Trophoblast cell (in vitro differentiated cells and primary cell): ENCODE data around the gene SMYD3.

Experiments
- DNase-seq, 2 donors: peaks; one replicate each; pipeline ENCODE4 v3.0.0-alpha.2; 2016
- H2AFZ ChIP-seq: 2 replicates; pipeline ENCODE4 v1.6.1; 2013; ENCODE audit warnings: low read length, moderate library complexity, mild to moderate bottlenecking; ENCODE audit not compliant: insufficient read depth, poor library complexity
- H2AK5ac ChIP-seq: 2 replicates; pipeline ENCODE4 v1.6.1; 2013; ENCODE audit warnings: mild to moderate bottlenecking, low read length
- H2BK120ac ChIP-seq: 2 replicates; pipeline ENCODE4 v1.6.1; 2013; ENCODE audit warnings: low read length, mild to moderate bottlenecking, moderate library complexity; ENCODE audit not compliant: insufficient read depth, poor library complexity
- H2BK12ac ChIP-seq: 2 replicates; pipeline ENCODE4 v1.6.1; 2013; ENCODE audit warnings: mild to moderate bottlenecking, low read length, moderate library complexity
- H2BK5ac ChIP-seq: 2 replicates; pipeline ENCODE4 v1.6.1; 2013; ENCODE audit warnings: low read length, low read depth, moderate library complexity, mild to moderate bottlenecking; ENCODE audit not compliant: poor library complexity
- H3K14ac ChIP-seq: 2 replicates; pipeline ENCODE4 v1.6.1; 2013; ENCODE audit warnings: mild to moderate bottlenecking, low read length
- H3K18ac ChIP-seq: 2 replicates; pipeline ENCODE4 v1.6.1; 2013; ENCODE audit warnings: mild to moderate bottlenecking, low read length
- H3K23ac ChIP-seq: 2 replicates; pipeline ENCODE4 v1.6.1; 2013; ENCODE audit warnings: low read length
- H3K27ac ChIP-seq: 2 replicates; pipeline ENCODE4 v1.5.1; 2013; ENCODE audit warnings: low read depth, mild to moderate bottlenecking, inconsistent platforms, low read length, moderate library complexity
- H3K27me3 ChIP-seq: 2 replicates; pipeline ENCODE4 v1.6.1; 2013; ENCODE audit warnings: inconsistent platforms, mild to moderate bottlenecking, low read length, moderate library complexity; ENCODE audit not compliant: insufficient read depth
- H3K36me3 ChIP-seq, 2 experiments: 1 replicate in 1 of 2; 2 replicates in 1 of 2; pipeline ENCODE4 v1.6.1; 2013; ENCODE audit warnings: low read length in 2 of 2, mild to moderate bottlenecking in 2 of 2, moderate library complexity in 1 of 2; ENCODE audit not compliant: insufficient read depth in 2 of 2, control insufficient read depth in 1 of 2
- H3K4ac ChIP-seq: 2 replicates; pipeline ENCODE4 v1.6.1; 2013; ENCODE audit warnings: low read depth, mild to moderate bottlenecking, low read length, moderate library complexity
- H3K4me1 ChIP-seq, 2 experiments: 1 replicate in 1 of 2; 2 replicates in 1 of 2; pipeline ENCODE4 v1.6.1; 2013; ENCODE audit warnings: low read length in 2 of 2, mild to moderate bottlenecking in 2 of 2, moderate library complexity in 1 of 2; ENCODE audit not compliant: insufficient read depth in 2 of 2, control insufficient read depth in 1 of 2
- H3K4me2 ChIP-seq: 2 replicates; pipeline ENCODE4 v1.6.1; 2013; ENCODE audit warnings: inconsistent platforms, mild to moderate bottlenecking, low read length, moderate library complexity
- H3K4me3 ChIP-seq: 2 replicates; pipeline ENCODE4 v1.5.1; 2013; ENCODE audit warnings: mild to moderate bottlenecking, low read depth, low read length, inconsistent platforms
- H3K79me1 ChIP-seq: one replicate; pipeline ENCODE4 v1.6.1; 2013; ENCODE audit warnings: low read length
- H3K79me2 ChIP-seq: 2 replicates; pipeline ENCODE4 v1.6.1; 2013; ENCODE audit warnings: low read length, mild to moderate bottlenecking; ENCODE audit not compliant: control insufficient read depth, insufficient read depth, poor library complexity
- H3K9ac ChIP-seq: 2 replicates; pipeline ENCODE4 v1.6.1; 2013; ENCODE audit warnings: mild to moderate bottlenecking, low read length
- H3K9me3 ChIP-seq: 2 replicates; pipeline ENCODE4 v1.6.1; 2013; ENCODE audit warnings: low read depth, mild to moderate bottlenecking, control low read depth, inconsistent platforms, low read length; ENCODE audit not compliant: insufficient read depth
- H4K12ac ChIP-seq: 2 replicates; pipeline ENCODE4 v1.6.1; 2013; ENCODE audit warnings: low read depth, mild to moderate bottlenecking, low read length, moderate library complexity
- H4K8ac ChIP-seq: 2 replicates; pipeline ENCODE4 v1.6.1; 2013; ENCODE audit warnings: low read depth, mild to moderate bottlenecking, low read length, moderate library complexity
- H4K91ac ChIP-seq: one replicate; pipeline ENCODE4 v1.6.1; 2013; ENCODE audit warnings: low read depth, mild to moderate bottlenecking, low read length, moderate library complexity
- WGBS: extraction: QIAGEN DNeasy Blood & Tissue Kit; methylation state at CpG from one replicate; pipeline ENCODE4 v1.1.7; 2013; ENCODE audit warnings: missing lambda C conversion rate; ENCODE audit not compliant: insufficient read length, insufficient coverage; ENCODE audit errors: extremely low coverage; 5-methylcytosine and 5-hydroxymethylcytosine counted together

SMYD3 gene

GRCh38 chr1:245923215-245923614 is 583.9 kb downstream of the SMYD3 start:
- Histone ChIP-seq H3K79me2 (no peaks in the 10 kb centered on the region), H2BK5ac (no peak overlapping the region), H2AK5ac (no peak overlapping the region), H3K27me3 (no peaks in the 10 kb centered on the region), H3K23ac (no peak overlapping the region), H3K27ac (no peak overlapping the region), H3K4me1 (no peaks in the 10 kb centered on the region), H2BK120ac (no peak overlapping the region), H3K36me3 (no peaks in the 10 kb centered on the region), H3K9ac (no peak overlapping the region), H4K91ac (no peak overlapping the region), H3K4me3 (no peak overlapping the region), H3K79me1 (no peaks in the 10 kb centered on the region), H3K18ac (no peak overlapping the region), H3K9me3 (no peaks in the 10 kb centered on the region), H4K8ac (no peak overlapping the region), H2AFZ (no peak overlapping the region), H3K14ac (no peak overlapping the region), H3K4ac (no peak overlapping the region), H4K12ac (no peak overlapping the region), H3K4me2 (no peak overlapping the region), H2BK12ac (no peak overlapping the region)
- WGBS = no CpG with 5 or more reads among the region's 7 CpGs
- DNase-seq = peak in 1 of 2 donors; percentile 12

GRCh38 chr1:245921417-245921816 is 585.7 kb downstream of the SMYD3 start:
- Histone ChIP-seq H2BK12ac (no peak overlapping the region), H3K18ac (no peak overlapping the region), H3K9me3 (no peaks in the 10 kb centered on the region), H3K4me3 (no peak overlapping the region), H3K4me1 (no peaks in the 10 kb centered on the region), H3K27me3 (no peaks in the 10 kb centered on the region), H4K91ac (no peak overlapping the region), H3K23ac (no peak overlapping the region), H2BK120ac (no peak overlapping the region), H4K8ac (no peak overlapping the region), H3K4ac (no peak overlapping the region), H3K36me3 (no peaks in the 10 kb centered on the region), H4K12ac (no peak overlapping the region), H2AFZ (no peak overlapping the region), H3K4me2 (no peak overlapping the region), H3K9ac (no peak overlapping the region), H3K79me1 (no peaks in the 10 kb centered on the region), H3K14ac (no peak overlapping the region), H3K79me2 (no peaks in the 10 kb centered on the region), H3K27ac (no peak overlapping the region), H2AK5ac (no peak overlapping the region), H2BK5ac (no peak overlapping the region)
- no CpG with 5 or more reads among the region's 2 CpGs for WGBS
- DNase-seq = no peak

- WGBS = no CpG with 5 or more reads among the region's 6 CpGs
Measured at GRCh38 chr1:245917403-245917802, 589.7 kb downstream of the SMYD3 start.

GRCh38 chr1:245915841-245916240 is 591.2 kb downstream of the SMYD3 start:
- H3K79me1 ChIP-seq = no peaks in the 10 kb centered on the region
- no peak overlapping the region for H3K9ac ChIP-seq
- H3K9me3 ChIP-seq = no peaks in the 10 kb centered on the region
- no peak overlapping the region for H3K27ac ChIP-seq
- H4K12ac ChIP-seq = no peak overlapping the region
- H3K4me2 ChIP-seq = no peak overlapping the region
- H3K14ac ChIP-seq = no peak overlapping the region
- DNase-seq = no peak
- no peaks in the 10 kb centered on the region for H3K36me3 ChIP-seq
- no peak overlapping the region for H2BK5ac ChIP-seq
- WGBS = no CpG with 5 or more reads among the region's 2 CpGs
- H4K91ac ChIP-seq = no peak overlapping the region
- H3K4me3 ChIP-seq = no peak overlapping the region
- no peaks in the 10 kb centered on the region for H3K79me2 ChIP-seq
- no peaks in the 10 kb centered on the region for H3K27me3 ChIP-seq
- no peak overlapping the region for H4K8ac ChIP-seq
- no peak overlapping the region for H2AK5ac ChIP-seq
- H2BK120ac ChIP-seq = no peak overlapping the region
- H3K23ac ChIP-seq = no peak overlapping the region
- H3K4ac ChIP-seq = no peak overlapping the region
- no peak overlapping the region for H2AFZ ChIP-seq
- H3K4me1 ChIP-seq = no peaks in the 10 kb centered on the region
- no peak overlapping the region for H2BK12ac ChIP-seq
- H3K18ac ChIP-seq = no peak overlapping the region

More at GRCh38 chr1:245917403-245917802, 589.7 kb downstream of the SMYD3 start:
- Histone ChIP-seq H3K4me1 (no peaks in the 10 kb centered on the region), H3K79me1 (no peaks in the 10 kb centered on the region), H3K9me3 (no peaks in the 10 kb centered on the region), H3K9ac (no peak overlapping the region), H3K4me3 (no peak overlapping the region), H3K18ac (no peak overlapping the region), H2BK120ac (no peak overlapping the region), H2BK12ac (no peak overlapping the region), H3K4ac (no peak overlapping the region), H3K23ac (no peak overlapping the region), H3K14ac (no peak overlapping the region), H4K8ac (no peak overlapping the region), H3K27ac (no peak overlapping the region), H2AFZ (no peak overlapping the region), H2AK5ac (no peak overlapping the region), H4K91ac (no peak overlapping the region), H3K27me3 (no peaks in the 10 kb centered on the region), H3K36me3 (no peaks in the 10 kb centered on the region), H4K12ac (no peak overlapping the region), H3K79me2 (no peaks in the 10 kb centered on the region), H3K4me2 (no peak overlapping the region), H2BK5ac (no peak overlapping the region)
- DNase-seq = no peak
